SJSA1 (cell line): ENCODE results near the gene GIMAP7. TPM values are rescaled to one million over a fixed set of nuclear protein-coding genes. Genes with fewer than 3 reads are reported as not detected.

Source experiments
- DNase-seq, 2 experiments: peaks; one replicate each; pipeline ENCODE4 v3.0.0-alpha.2; 2015 to 2020; ENCODE audit warnings: low spot score in 2 of 2, low read depth in 1 of 2
- H3K27ac ChIP-seq: fragments of 250-450 bp; sonication (Bioruptor Pico); 2 replicates; pipeline ENCODE4 v1.5.1; 2020; ENCODE audit warnings: mild to moderate bottlenecking, moderate library complexity
- H3K27me3 ChIP-seq: fragments of 250-450 bp; sonication (Bioruptor Pico); replicated peaks from 2 replicates; pipeline ENCODE4 v1.5.1; 2020; ENCODE audit warnings: mild to moderate bottlenecking, moderate library complexity
- H3K36me3 ChIP-seq: fragments of 250-450 bp; sonication (Bioruptor Pico); 2 replicates; pipeline ENCODE4 v1.5.1; 2020; ENCODE audit warnings: mild to moderate bottlenecking
- H3K4me1 ChIP-seq: fragments of 250-450 bp; sonication (Bioruptor Pico); replicated peaks from 2 replicates; pipeline ENCODE4 v1.6.1; 2021; ENCODE audit warnings: mild to moderate bottlenecking
- H3K4me3 ChIP-seq: fragments of 250-450 bp; sonication (Bioruptor Pico); 2 replicates; pipeline ENCODE4 v1.5.1; 2020; ENCODE audit warnings: mild to moderate bottlenecking
- H3K9me3 ChIP-seq: fragments of 250-450 bp; sonication (Bioruptor Pico); replicated peaks from 2 replicates; pipeline ENCODE4 v1.5.1; 2020; ENCODE audit warnings: mild to moderate bottlenecking
- total RNA-seq: library from RNA; depleted of rRNA; stranded (reverse); fragments of >200 nt; shearing (Covaris generic); gene quantifications from 2 replicates; pipeline ENCODE4 v1.2.3, GENCODE V29; 2014; rRNA removed

GIMAP7 gene
- total RNA-seq, 1 experiment from 2014 or later, result not detected

DNA sequence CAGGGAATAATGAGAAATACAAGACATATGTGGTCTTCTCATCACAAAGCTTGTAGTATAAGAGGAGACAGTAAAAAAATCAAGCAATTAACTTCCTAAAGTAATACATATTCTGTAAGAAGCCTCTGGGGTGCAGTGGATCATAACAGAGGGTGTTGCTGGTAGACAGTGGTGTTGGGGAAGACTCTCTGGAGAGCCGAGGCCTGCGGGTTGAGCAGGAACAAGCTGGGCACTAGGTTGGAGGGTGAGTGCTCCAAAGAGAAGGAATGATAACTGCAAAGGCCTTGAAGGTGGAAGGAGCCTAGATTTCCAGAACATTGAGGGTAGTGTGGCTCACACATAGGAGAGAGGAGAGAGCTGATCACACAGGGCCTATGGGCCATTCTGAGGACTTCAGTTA, 54.0 kb downstream of the GIMAP7 start:
- Histone ChIP-seq H3K4me1 (no peaks in the 10 kb centered on the region), H3K27me3 (no peaks in the 10 kb centered on the region), H3K9me3 (peaks cover 2% of the 10 kb centered on the region; the same call in 1 of the 2 replicates), H3K36me3 (no peaks in the 10 kb centered on the region), H3K27ac (no peak overlapping the region), H3K4me3 (no peak overlapping the region)
- DNase-seq, result no peak

DNA sequence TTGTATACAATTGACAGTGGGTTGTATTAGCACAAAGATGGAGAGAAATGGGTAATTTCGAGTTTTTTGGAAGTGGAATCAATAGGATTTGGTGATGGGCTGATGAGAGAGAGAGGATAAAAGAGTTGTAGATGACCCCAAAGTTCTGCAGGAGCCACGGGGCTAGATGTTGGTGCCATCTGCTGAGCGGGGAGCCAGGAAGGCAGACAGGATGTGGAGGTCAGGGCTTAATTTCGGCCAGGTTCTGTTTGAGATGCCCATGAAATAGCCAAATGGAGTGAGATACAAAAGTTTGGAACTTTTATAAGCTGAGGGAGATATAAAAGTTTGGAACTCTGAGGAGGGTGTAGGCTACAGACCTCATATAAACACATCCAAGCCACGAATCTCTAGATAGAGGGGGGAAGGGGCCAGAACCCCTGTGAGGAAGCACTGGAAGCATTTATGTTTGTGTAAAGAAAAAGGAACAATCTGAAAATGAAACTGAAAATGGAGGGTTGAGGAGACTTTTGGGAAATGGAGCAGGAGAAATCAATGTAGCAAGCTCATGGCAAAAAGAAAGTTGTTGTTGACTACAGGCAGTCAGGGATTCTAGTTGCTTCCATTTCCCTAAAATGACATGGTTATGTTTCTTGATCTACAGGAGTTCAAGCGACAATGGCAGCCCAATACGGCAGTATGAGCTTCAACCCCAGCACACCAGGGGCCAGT, 54.7 kb downstream of the GIMAP7 start:
- H3K27ac ChIP-seq, result no peak overlapping the region
- no peak overlapping the region for H3K4me3 ChIP-seq
- DNase-seq, result no peak
- no peaks in the 10 kb centered on the region for H3K27me3 ChIP-seq
- no peaks in the 10 kb centered on the region; the same call in 1 of the 2 replicates for H3K9me3 ChIP-seq
- no peaks in the 10 kb centered on the region for H3K36me3 ChIP-seq
- no peaks in the 10 kb centered on the region for H3K4me1 ChIP-seq

Other genes starting within 250 kb of the GIMAP7 start
- not detected in 2 replicates for gene LRRC61, start 191.5 kb upstream of the GIMAP7 start, total RNA-seq
- not detected in 2 replicates for gene ACTR3C, start 191.3 kb upstream of the GIMAP7 start, total RNA-seq
- gene RARRES2, start 173.2 kb upstream of the GIMAP7 start, total RNA-seq, result not detected in 2 replicates
- 55.7 and 62.4 TPM in 2 replicates for gene REPIN1, start 146.1 kb upstream of the GIMAP7 start, total RNA-seq
- gene ZNF775, start 135.5 kb upstream of the GIMAP7 start, total RNA-seq, result 5.8 and 8.6 TPM in 2 replicates
- not detected in 2 replicates for gene GIMAP8, start 64.2 kb upstream of the GIMAP7 start, total RNA-seq
- not detected in 2 replicates for gene GIMAP4, start 52.5 kb downstream of the GIMAP7 start, total RNA-seq
- gene GIMAP6, start 117.5 kb downstream of the GIMAP7 start, total RNA-seq, result not detected in 2 replicates
- 0.76 TPM in 1 of 2 replicates, not detected in the other for gene GIMAP2, start 170.8 kb downstream of the GIMAP7 start, total RNA-seq
- gene GIMAP1, start 201.7 kb downstream of the GIMAP7 start, total RNA-seq, result not detected in 2 replicates
- not detected in 2 replicates for gene GIMAP5, start 222.5 kb downstream of the GIMAP7 start, total RNA-seq